ENCODE data around the gene SEPTIN8. TPM values are rescaled to one million over a fixed set of nuclear protein-coding genes. Genes with fewer than 3 reads are reported as not detected.

SEPTIN8 gene
- total and polyA plus RNA-seq, 2 of the 8 experiments (the other 6 are each of a cell fraction or from before 2014, with no cell fraction given) = 21.2 to 33.0 TPM

- peaks cover 4% of the 10 kb centered on the region; the same call in 1 of the 2 replicates for H3K23me2 ChIP-seq (ENCODE audit: low read depth, low read length)
- peaks cover 0 to 5% of the 10 kb centered on the region in 2 experiments for H4K20me1 ChIP-seq (replicated peaks in 1 of 2; ENCODE audit: control insufficient read depth in 1 of 2, insufficient read depth in 2 of 2, low read length in 2 of 2)
- H2BK15ac ChIP-seq (ENCODE audit: low read length) = no peak overlapping the region
- peaks cover 0 to 4% (median 0%) of the 10 kb centered on the region in 4 experiments; a peak in 1 of 8 replicates for H3K36me3 ChIP-seq (ENCODE audit: control insufficient read depth in 2 of 4, insufficient read depth in 4 of 4, low read length in 3 of 4)
- H2BK120ac ChIP-seq (replicated peaks; ENCODE audit: low read depth, low read length) = no peak overlapping the region
- TF ChIP-seq SUZ12 (IDR thresholded peaks at IDR 0.05; ENCODE audit: low read length) (0 out of 2 replicates have a peak, but pooled peaks have one; percentile 7), RBBP5 (IDR thresholded peaks at IDR 0.05; ENCODE audit: borderline replicate concordance, low read depth, low read length) (no peak)
- WGBS, 2 experiments (ENCODE audit: extremely low coverage in 1 of 2, insufficient coverage in 1 of 2, insufficient read length in 1 of 2, insufficient replicate concordance in 2 of 2, low coverage in 1 of 2, low lambda C conversion rate in 2 of 2, missing lambda C conversion rate in 1 of 2) = 71% methylated on average over 18 of the region's 18 CpGs; no CpG with 5 or more reads in 1 of the 2 experiments
- POLR2A ChIA-PET (ENCODE audit: partially characterized antibody) = interaction anchor here (0.9 to 3.2 kb wide), 2 partner anchors 11 to 15 kb away, joined by 3 to 30 read pairs; no protein-coding TSS in a partner anchor
- H4K91ac ChIP-seq (replicated peaks; ENCODE audit: insufficient read length, low read length) = no peak overlapping the region
- H3K79me1 ChIP-seq (ENCODE audit: low read depth, low read length) = no peaks in the 10 kb centered on the region
- no peak overlapping the region for H2BK20ac ChIP-seq (ENCODE audit: low read length)
- no peak overlapping the region for H4K8ac ChIP-seq (ENCODE audit: extremely low read depth, insufficient read depth, low read length)
- H4K5ac ChIP-seq (ENCODE audit: insufficient read length, low read depth, low read length) = no peak overlapping the region
- H2BK5ac ChIP-seq (ENCODE audit: low read depth, low read length) = no peak overlapping the region
- H3K23ac ChIP-seq (ENCODE audit: insufficient read length) = no peak overlapping the region
- H3K14ac ChIP-seq (ENCODE audit: insufficient read length) = no peak overlapping the region
- FAIRE-seq (no peak), DNase-seq (ENCODE audit: low read depth in 1 of 2, low spot score in 2 of 2) (no peak)
- H3K9ac ChIP-seq (replicated peaks in 1 of 4; ENCODE audit: extremely low read depth in 1 of 4, low read depth in 3 of 4, low read length in 3 of 4) = no peak overlapping the region
- no peak overlapping the region for H3K27ac ChIP-seq (ENCODE audit: low read depth, low read length)
- peaks cover 34 to 54% (median 46%) of the 10 kb centered on the region in 4 experiments for H3K27me3 ChIP-seq (replicated peaks in 1 of 4; ENCODE audit: control insufficient read depth in 3 of 4, extremely low read depth in 1 of 4, insufficient read depth in 3 of 4, low read length in 3 of 4)
- peaks cover 0 to 9% of the 10 kb centered on the region in 2 experiments; a peak in 2 of 4 replicates for H3K9me3 ChIP-seq (ENCODE audit: insufficient read depth in 2 of 2, low read depth in 1 of 2, low read length in 1 of 2)
- peak overlapping the region in 1 of 2 experiments; percentile 31; a peak in 1 of 4 replicates for H3K4me2 ChIP-seq (ENCODE audit: insufficient read depth in 1 of 2, low read depth in 2 of 2, low read length in 2 of 2)
- no peaks in the 10 kb centered on the region for H3K79me2 ChIP-seq (ENCODE audit: control insufficient read depth in 1 of 2, insufficient read depth in 2 of 2, low read length in 2 of 2)
- H3K18ac ChIP-seq (ENCODE audit: extremely low read depth, low read length) = no peak overlapping the region
- H3K4me1 ChIP-seq (replicated peaks in 1 of 4; ENCODE audit: control insufficient read depth in 3 of 4, insufficient read depth in 4 of 4, low read length in 3 of 4) = peaks cover 0 to 3% (median under 1%) of the 10 kb centered on the region in 4 experiments; a peak in 5 of 7 replicates
- CTCF ChIA-PET (ENCODE audit: partially characterized antibody) = interaction anchor here (0.7 to 6.9 kb wide), 5 partner anchors 8 to 285 kb away, joined by 3 to 82 read pairs (median 3); no protein-coding TSS in a partner anchor
- peak overlapping the region in 1 of 4 experiments; percentile 52; a peak in 2 of 8 replicates for H3K4me3 ChIP-seq (ENCODE audit: extremely low read depth in 1 of 4, insufficient read depth in 2 of 4, low read depth in 3 of 4, low read length in 4 of 4)
- H2AK5ac ChIP-seq (ENCODE audit: low read depth, low read length) = no peak overlapping the region
- no peak overlapping the region for H3K56ac ChIP-seq (replicated peaks; ENCODE audit: insufficient read length, low read depth, low read length)
- no peak overlapping the region for H3K4ac ChIP-seq (replicated peaks; ENCODE audit: insufficient read length, low read depth, low read length)
- H2AFZ ChIP-seq (ENCODE audit: low read length) = no peak overlapping the region
- no peak overlapping the region for H2BK12ac ChIP-seq (ENCODE audit: low read depth, low read length)
These were observed 35.2 kb upstream of the SEPTIN8 start for GRCh38 chr5:132812123-132812765.

Data from H1 (cell line).